DOHH2 (cell line): ENCODE data around the gene MAZ.
"Not testable (repeated sequence)": the region's sequence is repeated elsewhere in the genome, so short reads cannot be mapped to it uniquely, and the experiment has no call there.

Experiments used
- H3F3A ChIP-seq: fragments of 200-600 bp; sonication (generic), shearing (Covaris generic); 2 replicates; pipeline ENCODE4 v1.6.0; 2016; ENCODE audit warnings: antibody characterized with exemption, mild to moderate bottlenecking; ENCODE audit not compliant: control insufficient read depth, insufficient read depth
- H3K27ac ChIP-seq: fragments of 200-600 bp; sonication (generic); 2 replicates; pipeline ENCODE4 v1.5.1; 2014; ENCODE audit warnings: low read depth, mild to moderate bottlenecking, low read length, moderate library complexity
- H3K27me3 ChIP-seq: fragments of 200-600 bp; sonication (generic); 2 replicates; pipeline ENCODE4 v1.6.1; 2014; ENCODE audit warnings: mild to moderate bottlenecking, low read length, mixed read lengths; ENCODE audit not compliant: control insufficient read depth
- H3K36me3 ChIP-seq: fragments of 200-600 bp; sonication (generic); 2 replicates; pipeline ENCODE4 v1.6.1; 2014; ENCODE audit warnings: mild to moderate bottlenecking, low read length, moderate library complexity, mixed read lengths; ENCODE audit not compliant: control insufficient read depth
- H3K4me1 ChIP-seq: fragments of 200-600 bp; sonication (generic); 2 replicates; pipeline ENCODE4 v1.6.1; 2014; ENCODE audit warnings: mild to moderate bottlenecking, low read length, mixed read lengths; ENCODE audit not compliant: control insufficient read depth
- H3K4me2 ChIP-seq: fragments of 200-600 bp; sonication (generic); 2 replicates; pipeline ENCODE4 v1.6.0; 2014; ENCODE audit warnings: mild to moderate bottlenecking, low read length, moderate library complexity
- H3K4me3 ChIP-seq: fragments of 200-600 bp; sonication (generic); 2 replicates; pipeline ENCODE4 v1.5.1; 2014; ENCODE audit warnings: mild to moderate bottlenecking, low read length, mixed read lengths
- H3K79me2 ChIP-seq: fragments of 200-600 bp; sonication (generic); 2 replicates; pipeline ENCODE4 v1.6.1; 2014; ENCODE audit warnings: mild to moderate bottlenecking, low read length, mixed read lengths; ENCODE audit not compliant: control insufficient read depth
- H3K9me2 ChIP-seq: fragments of 200-600 bp; sonication (generic); replicated peaks from 2 replicates; pipeline ENCODE4 v1.6.1; 2014; ENCODE audit warnings: mild to moderate bottlenecking, low read length, mixed read lengths; ENCODE audit not compliant: control insufficient read depth
- H3K9me3 ChIP-seq: fragments of 200-600 bp; sonication (generic); 2 replicates; pipeline ENCODE4 v1.6.1; 2014; ENCODE audit warnings: antibody characterized with exemption, low read length, mixed read lengths; ENCODE audit not compliant: control insufficient read depth, insufficient read depth
- H4K20me1 ChIP-seq: fragments of 200-600 bp; sonication (generic); 2 replicates; pipeline ENCODE4 v1.6.0; 2014; ENCODE audit warnings: low read depth, mild to moderate bottlenecking, antibody characterized with exemption, low read length, moderate library complexity; ENCODE audit not compliant: control insufficient read depth, insufficient read depth
- EZH2phosphoT487 ChIP-seq: fragments of 200-600 bp; sonication (generic); IDR thresholded peaks from 2 replicates; pipeline ENCODE4 v1.6.1; 2017; ENCODE audit warnings: borderline replicate concordance, mild to moderate bottlenecking, antibody characterized with exemption, low read length, moderate library complexity, mixed read lengths
- TF ChIP-seq, protein P1 (sequence below): fragments of 200-600 bp; sonication (generic); IDR thresholded peaks from one replicate; pipeline ENCODE4 v1.5.1; 2014; ENCODE audit warnings: antibody characterized with exemption, mild to moderate bottlenecking, low read depth, low read length; ENCODE audit not compliant: poor library complexity, severe bottlenecking

Gene MAZ

GRCh38 chr16:29760567-29761279 is 45.6 kb upstream of the MAZ start:
- Histone ChIP-seq H3K27me3 (peaks cover 10% of the 10 kb centered on the region), H3K4me3 (no peak overlapping the region)

GRCh38 chr16:29761280-29761651 is 45.1 kb upstream of the MAZ start:
- not testable (repeated sequence) for H3F3A ChIP-seq, H3K4me3 ChIP-seq, H3K27ac ChIP-seq, H3K9me3 ChIP-seq, H3K4me2 ChIP-seq, H3K9me2 ChIP-seq, H4K20me1 ChIP-seq, H3K79me2 ChIP-seq, H3K36me3 ChIP-seq, H3K27me3 ChIP-seq
- H3K4me1 ChIP-seq: peaks cover 11% of the 10 kb centered on the region

More at GRCh38 chr16:29760567-29761279, 45.6 kb upstream of the MAZ start:
- H3K79me2 ChIP-seq: no peaks in the 10 kb centered on the region
- H3K36me3 ChIP-seq: no peaks in the 10 kb centered on the region
- TF ChIP-seq, protein P1, sequence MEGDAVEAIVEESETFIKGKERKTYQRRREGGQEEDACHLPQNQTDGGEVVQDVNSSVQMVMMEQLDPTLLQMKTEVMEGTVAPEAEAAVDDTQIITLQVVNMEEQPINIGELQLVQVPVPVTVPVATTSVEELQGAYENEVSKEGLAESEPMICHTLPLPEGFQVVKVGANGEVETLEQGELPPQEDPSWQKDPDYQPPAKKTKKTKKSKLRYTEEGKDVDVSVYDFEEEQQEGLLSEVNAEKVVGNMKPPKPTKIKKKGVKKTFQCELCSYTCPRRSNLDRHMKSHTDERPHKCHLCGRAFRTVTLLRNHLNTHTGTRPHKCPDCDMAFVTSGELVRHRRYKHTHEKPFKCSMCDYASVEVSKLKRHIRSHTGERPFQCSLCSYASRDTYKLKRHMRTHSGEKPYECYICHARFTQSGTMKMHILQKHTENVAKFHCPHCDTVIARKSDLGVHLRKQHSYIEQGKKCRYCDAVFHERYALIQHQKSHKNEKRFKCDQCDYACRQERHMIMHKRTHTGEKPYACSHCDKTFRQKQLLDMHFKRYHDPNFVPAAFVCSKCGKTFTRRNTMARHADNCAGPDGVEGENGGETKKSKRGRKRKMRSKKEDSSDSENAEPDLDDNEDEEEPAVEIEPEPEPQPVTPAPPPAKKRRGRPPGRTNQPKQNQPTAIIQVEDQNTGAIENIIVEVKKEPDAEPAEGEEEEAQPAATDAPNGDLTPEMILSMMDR: no peak
- no peak for TF ChIP-seq EZH2phosphoT487
- H3K4me2 ChIP-seq: no peak overlapping the region
- no peaks in the 10 kb centered on the region for H4K20me1 ChIP-seq
- no peaks in the 10 kb centered on the region for H3K9me2 ChIP-seq
- peaks cover 16% of the 10 kb centered on the region for H3K4me1 ChIP-seq
- H3F3A ChIP-seq: peaks cover 6% of the 10 kb centered on the region; the same call in 1 of the 2 replicates
- H3K9me3 ChIP-seq: no peaks in the 10 kb centered on the region
- H3K27ac ChIP-seq: no peak overlapping the region

DNA sequence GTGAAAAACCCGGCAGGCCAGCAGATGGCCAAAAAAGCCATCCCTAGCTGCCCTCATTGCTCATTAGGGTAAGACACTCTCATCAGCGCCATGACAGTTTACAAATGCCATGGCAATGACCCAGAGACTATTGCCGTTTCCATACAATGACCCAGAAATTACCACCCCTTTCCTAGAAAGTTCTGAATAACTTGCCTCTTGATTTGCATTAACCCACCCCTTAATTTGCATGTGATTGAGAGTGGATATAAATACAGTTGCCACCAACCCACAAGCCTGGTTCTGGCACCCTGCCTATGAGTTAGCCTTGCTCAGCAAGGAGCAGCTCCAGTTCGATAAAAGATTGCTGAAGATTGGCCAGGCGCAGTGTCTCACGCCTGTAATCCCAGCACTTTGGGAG is 44.4 kb upstream of the MAZ start:
- Histone ChIP-seq H3K4me3 (no peak overlapping the region), H3K27ac (no peak overlapping the region), H3K9me3 (no peaks in the 10 kb centered on the region), H3K4me2 (no peak overlapping the region), H4K20me1 (no peaks in the 10 kb centered on the region), H3K36me3 (no peaks in the 10 kb centered on the region), H3K27me3 (peaks cover 10% of the 10 kb centered on the region), H3K9me2 (no peaks in the 10 kb centered on the region), H3F3A (peaks cover 1% of the 10 kb centered on the region; the same call in 1 of the 2 replicates), H3K79me2 (no peaks in the 10 kb centered on the region), H3K4me1 (peaks cover 5% of the 10 kb centered on the region)
- no peak for TF ChIP-seq EZH2phosphoT487
- TF ChIP-seq, protein P1: no peak

DNA sequence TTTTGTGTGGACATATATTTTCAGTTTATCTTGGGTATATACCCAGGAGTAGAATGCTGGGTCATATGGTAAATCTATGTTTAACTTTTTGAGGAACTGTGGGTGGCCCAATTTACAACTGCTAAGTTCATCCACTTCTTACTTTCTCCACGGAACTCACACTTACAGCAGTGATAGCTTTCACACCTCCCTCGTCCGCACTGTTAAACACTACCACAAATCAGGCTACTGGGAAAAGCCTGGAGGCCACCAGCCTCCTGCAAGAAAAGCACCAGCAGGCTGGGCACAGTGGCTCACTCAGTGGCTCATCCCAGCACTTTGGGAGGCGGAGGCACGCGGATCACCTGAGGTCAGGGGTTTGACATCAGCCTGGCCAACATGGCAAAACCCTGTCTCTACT is 43.0 kb upstream of the MAZ start:
- Histone ChIP-seq H3K9me3 (no peaks in the 10 kb centered on the region), H3K27me3 (peaks cover 10% of the 10 kb centered on the region), H3K4me3 (no peak overlapping the region), H3K36me3 (no peaks in the 10 kb centered on the region), H3K79me2 (no peaks in the 10 kb centered on the region), H4K20me1 (no peaks in the 10 kb centered on the region), H3F3A (no peaks in the 10 kb centered on the region), H3K27ac (no peak overlapping the region), H3K4me2 (no peak overlapping the region), H3K9me2 (no peaks in the 10 kb centered on the region), H3K4me1 (peaks cover 4% of the 10 kb centered on the region)
- no peak for TF ChIP-seq EZH2phosphoT487
- TF ChIP-seq, protein P1: no peak
